ENCODE data around the gene FAM174B.

FAM174B gene

GRCh38 chr15:92584105-92584504 is 71.5 kb downstream of the FAM174B start:
- H3K4me3 ChIP-seq (replicated peaks; ENCODE audit: insufficient read depth, low read length), result no peak overlapping the region
- H3K27me3 ChIP-seq (ENCODE audit: insufficient read depth, poor library complexity, severe bottlenecking), result peaks cover 2% of the 10 kb centered on the region
- DNase-seq (ENCODE audit: low read depth in 1 of 2, low spot score in 1 of 2), result no peak
- no peak overlapping the region for H3K27ac ChIP-seq (replicated peaks)
- no peak for TF ChIP-seq POLR2AphosphoS5 (IDR thresholded peaks at IDR 0.05; ENCODE audit: low read depth)
- no peak for TF ChIP-seq CTCF (IDR thresholded peaks at IDR 0.05; ENCODE audit: insufficient read depth, low read length)
- TF ChIP-seq REST (IDR thresholded peaks at IDR 0.05; ENCODE audit: insufficient replicate concordance, low read depth), result no peak
- TF ChIP-seq GABPA (IDR thresholded peaks at IDR 0.05; ENCODE audit: low read depth), result no peak
- no peak for TF ChIP-seq SPI1 (IDR thresholded peaks at IDR 0.05; ENCODE audit: borderline replicate concordance, low read depth)

- H3K27me3 ChIP-seq (ENCODE audit: insufficient read depth, poor library complexity, severe bottlenecking), result no peaks in the 10 kb centered on the region
- H3K4me3 ChIP-seq (replicated peaks; ENCODE audit: insufficient read depth, low read length), result no peak overlapping the region
- TF ChIP-seq POLR2AphosphoS5 (IDR thresholded peaks at IDR 0.05; ENCODE audit: low read depth) (no peak), GABPA (IDR thresholded peaks at IDR 0.05; ENCODE audit: low read depth) (no peak), REST (IDR thresholded peaks at IDR 0.05; ENCODE audit: insufficient replicate concordance, low read depth) (no peak), SPI1 (IDR thresholded peaks at IDR 0.05; ENCODE audit: borderline replicate concordance, low read depth) (no peak), CTCF (IDR thresholded peaks at IDR 0.05; ENCODE audit: insufficient read depth, low read length) (no peak)
- no peak for DNase-seq (ENCODE audit: low read depth in 1 of 2, low spot score in 1 of 2)
- H3K27ac ChIP-seq (replicated peaks), result no peak overlapping the region
These were observed 72.2 kb downstream of the FAM174B start for GRCh38 chr15:92583096-92584034.

- TF ChIP-seq SPI1 (IDR thresholded peaks at IDR 0.05; ENCODE audit: borderline replicate concordance, low read depth) (no peak), CTCF (IDR thresholded peaks at IDR 0.05; ENCODE audit: insufficient read depth, low read length) (no peak)
- no peak overlapping the region for H3K27ac ChIP-seq (replicated peaks)
- no peak overlapping the region for H3K4me3 ChIP-seq (replicated peaks; ENCODE audit: insufficient read depth, low read length)
- DNase-seq (ENCODE audit: low read depth in 1 of 2, low spot score in 1 of 2), result no peak
- peaks cover 2% of the 10 kb centered on the region for H3K27me3 ChIP-seq (ENCODE audit: insufficient read depth, poor library complexity, severe bottlenecking)
These were observed 73.4 kb downstream of the FAM174B start for GRCh38 chr15:92582206-92582605.

Measured in HL-60 (cell line).